SK-N-MC (cell line): ENCODE measurements around the gene GTSE1.

Experiments
- EZH2 ChIP-seq: fragments of 200-600 bp; sonication (generic); IDR thresholded peaks from one replicate; pipeline ENCODE4 v1.6.1; 2017; ENCODE audit warnings: antibody characterized with exemption
- POLR2AphosphoS5 ChIP-seq: IDR thresholded peaks from 2 replicates; pipeline ENCODE4 v1.6.1; 2012; ENCODE audit warnings: mild to moderate bottlenecking, low read depth, low read length, borderline replicate concordance

DNA sequence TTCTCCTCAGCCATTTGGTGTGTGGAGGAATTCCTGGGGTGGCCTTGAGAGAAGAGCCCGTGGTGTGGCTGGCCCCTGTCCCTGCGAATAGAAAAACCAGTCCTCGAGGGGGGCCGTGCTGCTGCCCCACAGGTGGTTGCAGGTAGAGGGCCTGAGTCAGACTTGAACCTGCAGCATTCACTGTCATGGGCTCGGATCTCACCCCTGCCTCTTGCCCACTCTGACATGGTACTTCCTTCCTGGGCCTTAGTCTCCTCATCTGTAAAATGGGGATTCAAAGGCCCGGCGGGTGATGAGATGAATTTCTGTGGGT is 58.3 kb downstream of the GTSE1 start:
- TF ChIP-seq POLR2AphosphoS5 (no peak), EZH2 (no peak)
